ENCODE results near the gene PERM1.

The PERM1 gene

DNA sequence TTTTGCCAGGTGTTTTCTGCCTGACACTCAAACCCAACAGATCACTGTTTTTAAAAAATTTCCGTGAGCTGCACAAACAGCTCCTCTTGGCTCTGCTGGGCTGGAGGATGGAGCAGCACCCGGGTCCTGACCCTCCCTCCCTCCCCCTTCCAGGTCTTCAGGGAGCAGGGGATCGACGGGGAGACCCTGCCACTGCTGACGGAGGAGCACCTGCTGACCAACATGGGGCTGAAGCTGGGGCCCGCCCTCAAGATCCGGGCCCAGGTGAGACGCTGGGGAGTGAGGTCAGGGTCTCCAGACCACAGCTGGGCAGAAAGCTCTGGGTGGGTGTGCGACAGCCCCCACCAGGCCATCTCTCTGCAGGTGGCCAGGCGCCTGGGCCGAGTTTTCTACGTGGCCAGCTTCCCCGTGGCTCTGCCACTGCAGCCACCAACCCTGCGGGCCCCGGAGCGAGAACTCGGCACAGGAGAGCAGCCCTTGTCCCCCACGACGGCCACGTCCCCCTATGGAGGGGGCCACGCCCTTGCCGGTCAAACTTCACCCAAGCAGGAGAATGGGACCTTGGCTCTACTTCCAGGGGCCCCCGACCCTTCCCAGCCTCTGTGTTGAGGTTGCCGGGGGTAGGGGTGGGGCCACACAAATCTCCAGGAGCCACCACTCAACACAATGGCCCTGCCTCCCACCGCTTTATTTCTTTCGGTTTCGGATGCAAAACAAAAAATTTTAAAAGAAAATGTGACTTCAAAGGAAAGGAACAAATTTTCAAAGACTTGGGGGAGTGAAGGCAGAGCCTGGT lies 38.1 kb downstream of the PERM1 start:
- no peak for DNase-seq

DNA sequence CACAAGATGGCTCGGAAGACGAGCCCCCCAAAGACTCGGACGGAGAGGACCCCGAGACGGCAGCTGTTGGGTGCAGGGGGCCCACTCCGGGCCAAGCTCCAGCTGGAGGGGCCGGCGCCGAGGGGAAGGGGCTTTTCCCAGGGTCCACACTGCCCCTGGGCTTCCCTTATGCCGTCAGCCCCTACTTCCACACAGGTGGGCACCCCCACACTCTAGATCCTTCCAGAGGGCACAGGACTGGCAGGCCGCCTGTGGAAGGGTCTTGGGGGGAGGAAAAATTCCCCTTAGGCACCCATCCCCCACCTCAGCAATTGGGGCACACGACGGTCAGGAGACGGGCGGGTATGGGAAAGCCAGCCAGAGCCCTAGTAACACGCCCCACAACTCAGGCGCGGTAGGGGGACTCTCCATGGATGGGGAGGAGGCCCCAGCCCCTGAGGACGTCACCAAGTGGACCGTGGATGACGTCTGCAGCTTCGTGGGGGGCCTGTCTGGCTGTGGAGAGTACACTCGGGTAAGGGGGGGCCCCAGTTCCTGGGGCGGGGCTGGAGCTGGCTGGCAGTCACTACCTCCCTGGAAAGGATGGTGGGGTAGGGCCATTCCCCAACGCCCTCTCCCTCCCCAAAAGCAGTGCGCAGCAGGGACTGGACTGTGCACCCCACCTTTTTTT lies 38.9 kb downstream of the PERM1 start:
- DNase-seq: no peak

DNA sequence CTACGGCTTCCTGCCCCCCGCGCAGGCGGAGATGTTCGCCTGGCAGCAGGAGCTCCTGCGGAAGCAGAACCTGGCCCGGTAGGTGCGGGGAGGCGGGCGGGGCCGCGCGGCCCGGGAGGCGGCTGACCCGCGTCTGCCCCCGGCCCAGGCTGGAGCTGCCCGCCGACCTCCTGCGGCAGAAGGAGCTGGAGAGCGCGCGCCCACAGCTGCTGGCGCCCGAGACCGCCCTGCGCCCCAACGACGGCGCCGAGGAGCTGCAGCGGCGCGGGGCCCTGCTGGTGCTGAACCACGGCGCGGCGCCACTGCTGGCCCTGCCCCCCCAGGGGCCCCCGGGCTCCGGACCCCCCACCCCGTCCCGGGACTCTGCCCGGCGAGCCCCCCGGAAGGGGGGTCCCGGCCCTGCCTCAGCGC lies 39.5 kb downstream of the PERM1 start:
- no peak for DNase-seq

DNA sequence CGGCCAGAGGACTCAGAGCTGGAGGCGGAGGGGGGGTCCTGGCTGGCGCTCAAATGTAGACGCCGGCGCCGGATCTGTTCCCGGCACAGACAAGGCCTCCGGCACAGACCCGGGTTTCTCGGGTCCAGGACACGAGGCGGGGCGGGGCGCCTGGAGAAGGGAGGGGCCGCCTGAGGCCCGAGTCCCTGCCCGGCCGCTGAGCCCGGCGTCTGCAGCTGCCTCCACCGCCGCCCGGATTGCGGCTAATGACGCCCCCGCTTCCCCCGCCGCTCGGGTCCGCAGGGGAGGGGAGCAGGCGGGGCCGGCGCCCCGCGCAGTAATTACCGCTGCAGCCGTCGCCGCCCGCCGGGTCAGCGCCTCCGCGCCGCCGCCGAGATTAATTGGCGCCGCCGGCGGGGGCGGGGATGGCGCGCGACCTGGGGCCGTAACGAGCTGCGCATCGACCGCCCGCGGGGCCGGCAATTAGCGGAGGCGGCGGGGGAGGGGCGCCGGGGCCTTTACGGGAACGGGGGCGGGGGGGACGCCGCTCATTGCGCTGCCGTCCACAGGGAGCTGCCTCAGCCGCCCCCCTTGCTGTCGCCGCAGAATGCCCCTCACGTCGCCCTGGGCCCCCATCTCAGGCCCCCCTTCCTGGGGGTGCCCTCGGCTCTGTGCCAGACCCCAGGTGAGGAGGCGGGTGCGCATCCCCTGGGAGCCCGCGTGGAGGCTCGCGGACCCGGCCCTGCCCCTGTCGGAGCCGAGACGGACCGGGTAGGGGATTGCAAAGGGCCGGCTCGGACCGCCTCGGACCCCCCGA lies 40.1 kb downstream of the PERM1 start:
- DNase-seq: peak in 1 of 2 experiments; percentile 48

DNA sequence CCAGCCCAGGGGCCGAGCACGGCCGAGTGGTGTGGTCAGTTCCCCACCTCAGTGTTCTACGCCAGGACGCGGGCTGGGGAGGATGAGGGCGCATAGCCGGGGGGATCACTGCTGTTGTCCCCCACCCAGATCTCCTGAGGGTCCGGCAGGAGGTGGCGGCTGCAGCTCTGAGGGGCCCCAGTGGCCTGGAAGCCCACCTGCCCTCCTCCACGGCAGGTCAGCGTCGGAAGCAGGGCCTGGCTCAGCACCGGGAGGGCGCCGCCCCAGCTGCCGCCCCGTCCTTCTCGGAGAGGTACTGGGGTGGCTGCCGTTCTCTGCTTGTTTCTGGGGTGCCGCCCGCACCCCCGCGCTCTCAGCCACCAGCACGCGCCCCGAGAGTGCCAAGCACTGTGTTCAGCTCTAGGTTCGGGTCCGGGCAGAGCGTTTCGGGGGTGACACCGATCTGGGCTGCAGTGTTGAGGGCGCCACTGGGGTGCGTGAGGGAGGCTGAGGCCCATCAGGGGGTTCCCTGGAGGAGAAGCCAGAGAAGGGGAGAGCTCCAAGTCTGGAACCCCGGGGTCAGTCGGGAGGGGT lies 40.8 kb downstream of the PERM1 start:
- DNase-seq: no peak

DNA sequence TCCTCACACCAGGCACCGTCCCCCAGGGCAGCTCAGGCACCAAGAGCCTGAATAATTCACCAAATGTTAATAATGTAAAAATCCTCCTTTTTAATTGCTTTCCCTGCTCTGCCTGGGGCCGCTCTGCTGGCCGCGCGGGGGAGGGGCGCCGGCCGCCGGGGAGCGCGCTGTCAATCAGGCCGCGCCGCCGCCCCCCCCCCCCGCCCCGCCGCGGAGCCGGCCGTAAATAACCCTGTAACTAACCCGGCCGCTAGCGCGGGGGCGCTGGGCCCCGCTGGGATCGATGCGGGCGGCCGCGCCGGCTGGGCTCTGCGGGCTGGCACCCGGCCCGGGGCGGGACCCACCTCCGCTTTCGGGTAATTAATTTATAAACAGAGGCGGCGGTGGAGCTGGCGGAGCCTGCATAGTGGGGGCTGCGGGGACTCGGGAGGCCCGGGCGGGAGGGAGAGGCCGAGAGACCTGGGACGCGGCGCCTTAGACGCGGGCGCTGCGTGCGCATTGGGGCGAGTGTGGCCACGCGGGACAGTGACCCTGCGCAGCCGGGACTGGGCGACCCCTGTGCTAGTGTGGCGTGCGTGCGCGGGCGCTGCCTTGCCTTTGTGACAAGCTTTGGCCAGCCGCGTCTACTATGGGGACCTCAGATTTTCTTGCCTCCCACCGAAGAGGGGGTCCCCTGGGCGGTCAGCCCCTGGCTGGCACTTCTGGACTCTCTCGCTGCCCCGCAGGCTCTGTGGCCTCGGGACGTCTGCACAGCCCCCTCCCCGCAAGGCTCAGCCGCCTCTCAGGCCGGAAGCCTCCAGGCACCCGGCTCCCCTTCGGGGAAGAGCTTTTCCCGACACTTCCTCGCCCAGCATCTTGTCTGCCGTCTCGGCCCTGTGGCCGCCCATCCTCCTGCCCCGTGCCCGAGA lies 41.5 kb downstream of the PERM1 start:
- DNase-seq: peak in 1 of 2 experiments; percentile 34

DNA sequence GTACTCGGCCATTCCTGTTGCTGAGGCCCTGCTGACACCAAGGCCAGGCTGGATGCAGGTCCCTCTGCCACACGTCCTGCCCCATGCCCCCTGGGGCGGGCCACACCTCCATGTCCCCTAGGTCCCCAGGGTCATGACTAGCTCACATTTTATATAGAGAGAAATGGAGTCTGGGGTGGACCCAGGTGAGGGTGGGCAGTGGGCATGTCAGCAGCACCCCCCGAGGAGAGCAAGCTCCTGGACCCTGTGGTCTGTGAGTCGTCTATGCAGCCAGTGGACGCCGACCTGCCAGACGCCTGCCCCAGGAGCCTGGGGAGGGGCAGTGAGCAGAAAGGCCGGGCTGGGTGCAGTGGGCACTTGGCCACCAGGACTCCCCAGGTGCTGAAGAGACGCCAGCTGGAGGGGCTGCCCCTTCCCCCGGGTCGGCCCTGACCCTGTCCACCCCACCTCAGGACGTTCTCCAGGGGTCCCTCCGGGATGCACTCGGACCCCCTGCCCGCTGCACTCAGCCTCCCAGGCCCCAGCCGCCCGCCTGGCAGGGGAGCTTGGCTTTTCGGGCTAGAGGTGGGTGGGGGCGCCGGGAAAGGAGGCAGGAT lies 42.3 kb downstream of the PERM1 start:
- DNase-seq: no peak

DNA sequence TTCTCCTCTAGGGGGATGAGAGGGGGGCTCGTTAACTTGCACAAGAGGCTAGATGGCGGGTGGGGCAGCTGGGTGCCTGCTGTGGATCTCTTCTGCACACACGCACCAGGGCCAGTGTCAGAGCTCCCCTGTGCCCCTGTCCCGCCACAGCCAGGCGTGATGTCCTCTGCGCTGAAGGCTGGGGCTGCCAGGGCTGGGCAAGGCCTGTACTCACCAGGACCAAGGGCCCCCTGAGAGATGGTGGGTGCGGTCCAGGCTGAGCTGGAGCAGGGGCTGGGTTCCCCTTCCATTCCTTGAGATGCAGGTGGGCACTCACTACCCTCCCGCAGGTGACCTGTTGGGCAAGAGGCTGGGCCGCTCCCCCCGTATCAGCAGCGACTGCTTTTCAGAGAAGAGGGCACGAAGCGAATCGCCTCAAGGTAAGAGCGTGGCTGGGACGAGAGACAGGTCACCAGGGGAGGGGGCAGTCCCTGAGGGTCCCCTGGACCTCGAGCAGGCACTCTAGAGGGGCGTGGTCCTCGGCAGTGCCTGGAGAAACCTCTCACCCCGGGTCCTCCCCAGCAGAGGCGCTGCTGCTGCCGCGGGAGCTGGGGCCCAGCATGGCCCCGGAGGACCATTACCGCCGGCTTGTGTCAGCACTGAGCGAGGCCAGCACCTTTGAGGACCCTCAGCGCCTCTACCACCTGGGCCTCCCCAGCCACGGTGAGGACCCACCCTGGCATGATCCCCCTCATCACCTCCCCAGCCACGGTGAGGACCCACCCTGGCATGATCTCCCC lies 43.0 kb downstream of the PERM1 start:
- DNase-seq: no peak

DNA sequence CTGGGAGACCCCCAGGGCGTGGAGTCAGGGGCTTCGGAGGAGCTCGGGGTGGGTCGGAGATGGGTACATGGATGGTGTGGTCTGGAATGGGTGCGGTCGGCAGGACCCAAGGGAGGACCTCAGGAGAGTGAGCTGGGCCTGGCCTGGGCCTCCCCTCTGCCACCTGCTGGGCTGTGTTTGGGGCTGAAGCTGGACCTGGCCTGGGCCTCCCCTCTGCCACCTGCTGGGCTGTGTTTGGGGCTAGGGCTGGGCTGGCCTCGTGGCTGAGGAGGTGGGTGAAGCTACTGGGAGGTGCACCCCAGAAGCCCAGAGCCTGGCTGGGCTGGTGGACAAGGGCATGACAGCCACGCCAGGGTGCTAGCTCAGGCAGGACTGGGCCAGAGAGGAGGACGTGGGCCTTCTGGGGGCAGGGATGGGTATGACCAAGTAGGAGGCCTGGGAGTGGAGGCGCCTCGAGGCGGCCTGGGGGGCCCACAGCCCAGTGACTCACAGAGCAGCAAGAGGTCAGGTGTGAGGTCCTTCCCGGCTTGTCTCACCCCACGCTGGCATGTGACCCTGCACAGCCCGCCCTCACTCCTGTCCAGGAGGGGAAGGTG lies 43.7 kb downstream of the PERM1 start:
- DNase-seq: peak in 1 of 2 experiments; percentile 43

DNA sequence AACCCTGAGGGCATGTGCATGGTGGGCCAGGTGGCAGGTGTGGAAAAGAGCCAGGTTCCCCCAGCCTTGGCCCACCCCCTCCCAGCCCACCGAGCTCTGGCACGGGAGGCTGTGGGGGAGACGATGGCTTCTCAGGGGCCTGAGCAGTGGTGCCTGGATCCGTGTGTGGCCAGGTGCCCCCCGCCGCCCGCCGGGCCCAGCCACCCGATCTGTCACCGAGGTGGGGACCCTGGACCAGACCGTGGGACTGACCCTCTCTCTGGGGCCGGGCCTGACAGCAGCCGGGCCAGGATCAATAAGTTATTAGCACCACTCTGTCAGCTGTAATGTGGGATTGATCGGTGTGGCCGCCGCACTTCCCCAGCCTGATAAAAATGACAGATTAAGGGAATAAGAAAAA lies 44.4 kb downstream of the PERM1 start:
- no peak for DNase-seq

DNA sequence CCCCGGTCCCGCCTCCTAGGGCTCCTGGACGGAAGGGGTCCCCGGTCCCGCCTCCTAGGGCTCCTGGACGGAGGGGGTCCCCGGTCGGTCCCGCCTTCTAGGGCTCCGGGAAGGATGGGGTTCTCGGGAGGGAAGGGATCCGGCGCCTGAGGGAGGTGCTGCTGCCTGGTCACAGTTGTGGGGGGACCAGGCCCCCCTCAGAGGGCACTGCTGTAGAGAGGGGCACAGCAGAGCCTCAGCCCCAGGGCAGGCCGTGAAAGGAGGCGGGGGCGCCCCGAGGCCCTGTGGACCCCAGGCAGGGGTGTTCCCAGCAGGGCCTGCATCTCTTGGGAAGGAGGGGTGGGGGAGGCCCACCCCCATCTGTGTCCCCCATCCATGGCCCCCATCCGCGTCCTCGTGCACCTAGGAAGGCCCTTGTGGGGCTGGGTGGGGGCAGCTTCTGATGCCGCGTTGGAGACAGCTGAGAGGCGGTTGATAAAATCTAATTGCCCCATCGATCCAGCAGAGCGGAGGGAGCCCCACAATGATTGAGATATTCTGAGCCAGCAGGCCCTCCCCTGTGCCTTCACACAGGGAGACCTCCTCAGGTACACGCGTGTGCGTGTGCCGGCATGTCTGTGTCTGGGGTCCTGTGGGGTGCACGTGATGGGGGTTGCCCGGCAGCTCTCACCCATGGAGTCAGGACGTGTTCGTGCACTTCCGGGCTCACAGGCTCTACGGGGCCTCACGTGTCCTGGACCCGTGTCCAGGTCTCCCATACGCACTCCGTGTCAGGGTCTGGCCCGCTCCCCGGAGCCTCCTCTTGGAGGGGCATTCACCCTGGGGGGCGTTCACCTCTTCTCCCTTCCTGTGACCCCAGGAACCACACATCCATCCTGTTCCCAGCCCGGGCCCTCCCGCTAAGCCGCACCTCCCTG lies 45.3 kb downstream of the PERM1 start:
- no peak for DNase-seq

DNA sequence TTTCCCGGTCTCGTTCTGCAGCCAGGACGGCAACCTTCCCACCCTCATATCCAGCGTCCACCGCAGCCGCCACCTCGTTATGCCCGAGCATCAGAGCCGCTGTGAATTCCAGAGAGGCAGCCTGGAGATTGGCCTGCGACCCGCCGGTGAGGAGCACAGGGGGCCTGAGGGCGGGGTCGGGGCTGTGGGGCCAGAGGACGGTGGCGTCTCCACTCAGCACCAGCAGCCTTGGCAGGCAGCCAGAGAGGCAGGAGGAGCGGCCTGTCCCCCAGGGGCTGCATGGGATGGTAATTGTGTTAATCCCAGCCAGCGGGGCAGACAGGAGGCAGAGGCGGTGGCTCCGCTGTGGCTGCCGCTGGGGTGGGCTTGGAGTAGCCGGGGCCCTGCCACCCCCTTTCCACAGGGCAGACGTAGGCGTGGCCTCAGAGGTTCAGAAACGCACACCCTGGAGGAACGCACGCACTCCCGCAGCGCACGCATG lies 46.1 kb downstream of the PERM1 start:
- no peak for DNase-seq

DNA sequence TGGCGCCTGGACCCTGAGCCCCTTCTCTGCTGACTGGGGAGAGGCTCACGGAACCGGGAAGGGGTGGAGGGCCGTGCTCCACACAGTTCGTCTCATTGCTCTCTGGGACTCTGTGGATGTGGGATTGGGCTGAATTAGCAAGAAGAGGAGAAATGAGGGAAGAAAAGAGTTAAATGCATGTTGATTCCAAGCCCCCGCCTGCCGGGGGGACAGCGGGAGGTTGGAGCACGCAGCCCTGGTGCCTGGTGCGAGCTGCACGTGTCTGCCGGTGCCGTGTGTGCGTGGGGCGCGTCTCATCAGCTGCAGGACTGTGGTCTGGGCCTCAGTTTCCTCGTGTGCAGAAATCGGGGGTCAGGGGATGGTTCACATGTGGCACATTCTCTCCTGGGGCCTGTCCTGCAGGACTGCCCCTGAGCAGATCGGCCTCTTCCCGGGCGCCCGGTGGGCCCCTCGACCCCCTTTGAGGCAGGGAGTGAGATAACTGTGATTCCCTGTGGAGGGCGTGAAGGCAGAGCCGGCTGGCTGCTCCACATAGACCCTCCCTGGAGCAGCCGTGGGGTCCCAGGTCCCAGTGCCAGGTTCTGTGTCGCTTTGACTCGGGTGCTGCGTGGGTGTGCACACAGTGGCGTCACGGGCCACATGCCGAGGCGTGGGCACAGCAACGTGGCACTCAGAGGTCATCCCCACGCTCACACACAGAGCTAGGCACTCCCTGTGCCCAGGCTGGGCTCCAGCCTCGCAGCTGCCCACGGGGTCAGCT lies 46.7 kb downstream of the PERM1 start:
- DNase-seq: no peak

DNA sequence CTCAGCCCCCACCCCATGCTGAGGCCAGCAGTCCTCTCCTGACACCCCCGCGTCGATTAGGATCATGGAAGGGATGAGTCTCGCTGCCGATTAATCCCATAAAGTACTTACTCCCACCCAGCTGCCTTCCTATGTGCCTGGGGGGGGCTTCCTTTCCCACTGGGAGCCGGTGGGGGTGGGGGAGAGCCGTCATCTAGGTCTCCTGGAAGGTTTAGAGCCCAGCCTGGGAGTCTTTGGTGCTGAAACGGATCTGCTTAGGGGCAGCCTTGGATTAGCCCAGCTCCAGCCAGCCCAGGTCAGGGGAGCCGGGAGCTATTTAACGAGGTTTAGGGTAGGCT lies 48.3 kb downstream of the PERM1 start:
- DNase-seq: no peak

DNA sequence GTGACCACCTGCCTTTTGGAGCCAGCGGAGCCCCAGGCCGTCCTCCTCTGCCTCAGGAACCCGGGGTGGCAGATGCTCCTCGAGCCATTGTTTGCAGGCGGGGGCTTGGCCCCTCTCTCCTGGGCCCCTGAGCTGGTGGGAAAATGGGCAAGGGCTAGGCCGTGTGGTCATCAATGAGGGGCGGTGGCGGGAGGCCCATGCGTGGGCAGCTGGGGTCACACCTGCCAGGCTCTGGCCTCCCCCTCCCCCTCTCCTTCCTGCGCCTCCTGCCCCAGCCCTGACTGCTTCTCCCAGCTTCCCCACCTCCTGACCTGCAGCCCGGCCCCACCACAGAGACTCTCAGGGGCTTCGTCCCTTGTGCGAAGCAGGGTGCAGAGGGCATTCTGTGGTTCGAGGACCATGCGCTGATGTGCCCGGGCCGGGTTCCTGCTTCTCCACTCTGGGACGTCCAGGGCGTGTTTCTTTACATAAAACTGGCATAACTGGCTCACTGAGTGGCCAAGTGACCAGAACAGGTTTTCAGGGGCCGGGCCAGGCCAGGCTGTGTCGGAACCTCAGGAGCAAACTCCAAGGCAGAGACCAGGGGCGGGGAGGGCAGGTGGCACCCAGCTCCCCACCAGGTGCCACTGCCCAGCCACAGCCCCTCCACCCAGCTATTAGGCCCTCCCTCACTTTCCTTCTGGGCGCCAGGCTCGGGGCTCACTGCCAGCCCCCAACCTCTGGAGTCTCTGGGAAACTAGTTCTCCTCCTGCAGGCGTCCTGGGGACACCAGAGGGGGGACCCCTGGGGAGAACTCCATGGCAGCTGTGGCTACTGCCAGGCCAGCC lies 48.9 kb downstream of the PERM1 start:
- no peak for DNase-seq

DNA sequence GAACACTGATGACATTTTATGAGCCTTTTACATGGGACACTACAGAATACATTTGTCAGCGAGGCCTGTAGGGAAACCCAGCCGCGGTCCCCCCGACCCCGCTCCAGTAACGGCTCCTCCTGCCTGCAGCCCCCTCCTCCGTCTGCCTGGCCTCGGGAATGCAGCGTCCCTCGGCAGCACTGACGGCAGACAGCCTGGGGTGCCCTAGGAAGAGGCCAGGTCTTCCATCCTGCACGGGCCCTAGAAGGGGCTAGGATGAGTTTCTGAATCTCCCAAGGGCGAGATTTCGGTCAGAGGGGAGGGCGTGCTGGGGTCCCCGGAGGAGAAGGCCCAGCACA lies 49.8 kb downstream of the PERM1 start:
- no peak for DNase-seq

DNA sequence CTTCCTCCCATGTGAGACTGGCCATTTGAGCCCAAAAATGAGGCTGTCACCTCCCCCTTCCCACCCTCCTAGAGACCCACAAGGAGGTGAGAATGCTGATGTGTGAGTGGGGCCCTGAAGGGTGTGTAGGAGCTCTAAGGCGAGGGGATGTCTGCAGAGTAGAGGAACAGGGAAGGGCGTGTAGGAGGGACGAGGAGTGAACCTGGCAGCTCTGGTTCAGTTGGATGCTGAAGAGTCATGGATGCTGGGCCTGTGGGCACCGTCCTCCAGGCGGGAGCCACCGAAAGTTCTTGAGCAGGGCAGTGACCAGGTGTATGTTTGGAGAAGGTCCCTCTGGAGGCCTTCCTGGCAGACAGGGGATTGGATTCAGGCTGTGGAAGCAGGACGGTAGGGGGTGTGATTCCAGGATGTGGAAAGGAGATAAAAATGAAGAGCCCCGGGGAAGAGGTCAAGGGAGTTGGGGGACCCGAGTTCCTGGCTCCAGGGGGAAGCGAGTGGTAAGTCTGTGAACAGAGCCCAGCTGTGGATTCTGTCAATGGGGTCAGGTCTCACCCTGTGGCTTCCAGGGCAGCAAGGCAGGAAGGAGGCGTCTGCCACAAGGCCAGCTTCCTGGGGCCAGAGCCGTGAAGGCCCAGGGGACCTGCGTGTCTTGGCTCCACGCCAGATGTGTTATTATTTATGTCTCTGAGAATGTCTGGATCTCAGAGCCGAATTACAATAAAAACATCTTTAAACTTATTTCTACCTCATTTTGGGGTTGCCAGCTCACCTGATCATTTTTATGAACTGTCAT lies 50.3 kb downstream of the PERM1 start:
- no peak for DNase-seq
